ENCODE data around the gene CDH6.

CDH6 gene

GRCh38 chr5:31319335-31319734, 125.8 kb downstream of the CDH6 start:
- H3K4me3 ChIP-seq (ENCODE audit: control insufficient read depth, low read depth, low read length) = no peak overlapping the region
- TF ChIP-seq CTCF (conservative IDR thresholded peaks at IDR 0.05; ENCODE audit: control insufficient read depth, insufficient read depth, low read depth, low read length) = no peak
- no peak for DNase-seq (ENCODE audit: low read depth)

DNA sequence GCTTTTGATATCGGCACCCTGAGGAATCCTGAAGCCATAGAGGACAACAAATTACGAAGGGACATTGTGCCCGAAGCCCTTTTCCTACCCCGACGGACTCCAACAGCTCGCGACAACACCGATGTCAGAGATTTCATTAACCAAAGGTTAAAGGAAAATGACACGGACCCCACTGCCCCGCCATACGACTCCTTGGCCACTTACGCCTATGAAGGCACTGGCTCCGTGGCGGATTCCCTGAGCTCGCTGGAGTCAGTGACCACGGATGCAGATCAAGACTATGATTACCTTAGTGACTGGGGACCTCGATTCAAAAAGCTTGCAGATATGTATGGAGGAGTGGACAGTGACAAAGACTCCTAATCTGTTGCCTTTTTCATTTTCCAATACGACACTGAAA, 129.5 kb downstream of the CDH6 start:
- no peak for TF ChIP-seq CTCF (conservative IDR thresholded peaks at IDR 0.05; ENCODE audit: control insufficient read depth, insufficient read depth, low read depth, low read length)
- H3K4me3 ChIP-seq (ENCODE audit: control insufficient read depth, low read depth, low read length) = no peak overlapping the region
- DNase-seq (ENCODE audit: low read depth) = no peak

GRCh38 chr5:31324842-31325241, 131.4 kb downstream of the CDH6 start:
- TF ChIP-seq CTCF (conservative IDR thresholded peaks at IDR 0.05; ENCODE audit: control insufficient read depth, insufficient read depth, low read depth, low read length) = no peak
- no peak for DNase-seq (ENCODE audit: low read depth)
- no peak overlapping the region for H3K4me3 ChIP-seq (ENCODE audit: control insufficient read depth, low read depth, low read length)

DNA sequence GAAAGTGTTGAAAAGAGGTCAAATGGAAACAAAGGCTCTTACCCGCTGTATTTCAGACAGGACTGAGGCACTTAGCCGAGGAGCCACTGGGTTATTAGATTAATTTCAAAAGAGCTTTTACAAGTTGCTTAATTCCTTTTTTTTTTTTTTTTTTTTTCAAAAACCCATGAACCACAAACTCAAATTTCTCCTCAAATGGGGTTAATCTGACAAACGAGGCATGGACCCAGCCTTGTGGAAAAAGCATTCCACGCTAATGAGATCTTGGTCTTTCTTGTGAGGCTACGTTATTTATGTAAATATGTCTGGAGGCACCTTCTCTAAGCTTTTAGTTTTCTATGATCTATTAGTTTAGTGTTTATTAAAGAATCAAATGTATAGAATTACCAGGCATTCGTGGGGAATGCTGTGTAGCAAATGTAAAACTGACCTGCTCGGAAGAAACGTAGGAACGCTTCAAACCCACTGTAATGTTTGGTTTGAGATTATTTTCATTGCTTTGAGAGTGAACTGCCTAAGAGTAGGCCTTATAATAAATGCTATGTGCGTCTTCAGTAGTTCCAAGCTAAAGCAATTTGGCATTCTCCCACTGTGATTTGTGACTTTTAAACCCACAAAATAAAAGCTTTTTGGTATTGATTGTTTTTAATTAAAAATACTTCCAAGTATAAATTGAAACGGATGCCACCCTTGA, 134.7 kb downstream of the CDH6 start:
- DNase-seq (ENCODE audit: low read depth) = no peak

GRCh38 chr5:31329715-31330114, 136.2 kb downstream of the CDH6 start:
- no peak for TF ChIP-seq CTCF (conservative IDR thresholded peaks at IDR 0.05; ENCODE audit: control insufficient read depth, insufficient read depth, low read depth, low read length)
- no peak overlapping the region for H3K4me3 ChIP-seq (ENCODE audit: control insufficient read depth, low read depth, low read length)
- peak; percentile 4 for DNase-seq (ENCODE audit: low read depth)

More for the DNA sequence above, 134.7 kb downstream of the CDH6 start:
- no peak for TF ChIP-seq CTCF (conservative IDR thresholded peaks at IDR 0.05; ENCODE audit: control insufficient read depth, insufficient read depth, low read depth, low read length)
- H3K4me3 ChIP-seq (ENCODE audit: control insufficient read depth, low read depth, low read length) = no peak overlapping the region

DNA sequence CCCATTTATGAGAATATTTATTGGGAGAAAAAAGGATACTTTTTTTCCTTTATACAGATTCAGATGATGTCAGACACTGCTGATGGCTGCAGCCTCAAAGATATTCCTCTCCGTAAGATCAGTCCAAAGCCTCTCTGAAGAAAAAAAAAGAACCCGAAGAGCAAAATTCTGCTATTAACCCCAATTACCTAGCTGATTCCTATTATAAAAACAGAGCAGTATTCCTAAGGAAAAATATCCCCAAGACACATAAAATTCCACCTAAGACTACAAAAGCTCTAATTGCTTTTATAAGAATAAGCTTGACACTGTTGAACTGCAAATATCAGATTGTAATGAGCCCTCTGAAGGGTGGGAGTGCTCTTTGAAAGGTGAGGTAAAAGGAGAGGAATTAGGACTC, 138.7 kb downstream of the CDH6 start:
- no peak overlapping the region for H3K4me3 ChIP-seq (ENCODE audit: control insufficient read depth, low read depth, low read length)
- TF ChIP-seq CTCF (conservative IDR thresholded peaks at IDR 0.05; ENCODE audit: control insufficient read depth, insufficient read depth, low read depth, low read length) = no peak
- no peak for DNase-seq (ENCODE audit: low read depth)

DNA sequence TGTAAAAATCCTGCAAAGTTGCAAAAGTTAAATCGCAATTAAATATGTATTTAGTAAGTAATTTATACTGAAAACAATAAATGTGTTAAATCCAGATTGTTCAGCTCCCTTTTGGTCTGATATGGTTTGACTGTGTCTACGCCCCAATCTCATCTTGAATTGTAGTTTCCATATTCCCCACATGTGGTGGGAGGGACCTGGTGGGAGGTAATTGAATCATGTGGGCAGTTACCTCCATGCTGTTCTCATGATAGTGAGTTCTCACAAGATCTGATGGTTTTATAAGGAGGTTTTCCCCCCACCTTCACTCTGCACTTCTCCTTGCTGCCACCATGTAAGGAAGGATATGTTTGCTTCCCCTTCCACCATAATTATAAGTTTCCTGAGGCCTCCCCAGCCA, 140.0 kb downstream of the CDH6 start:
- H3K4me3 ChIP-seq (ENCODE audit: control insufficient read depth, low read depth, low read length) = no peak overlapping the region
- TF ChIP-seq CTCF (conservative IDR thresholded peaks at IDR 0.05; ENCODE audit: control insufficient read depth, insufficient read depth, low read depth, low read length) = no peak
- no peak for DNase-seq (ENCODE audit: low read depth)
